Measurements from ENCODE around the gene LACC1. TPM values are rescaled to one million over a fixed set of nuclear protein-coding genes. Genes with fewer than 3 reads are reported as not detected.

The LACC1 gene
- total RNA-seq: 3.8 TPM

DNA sequence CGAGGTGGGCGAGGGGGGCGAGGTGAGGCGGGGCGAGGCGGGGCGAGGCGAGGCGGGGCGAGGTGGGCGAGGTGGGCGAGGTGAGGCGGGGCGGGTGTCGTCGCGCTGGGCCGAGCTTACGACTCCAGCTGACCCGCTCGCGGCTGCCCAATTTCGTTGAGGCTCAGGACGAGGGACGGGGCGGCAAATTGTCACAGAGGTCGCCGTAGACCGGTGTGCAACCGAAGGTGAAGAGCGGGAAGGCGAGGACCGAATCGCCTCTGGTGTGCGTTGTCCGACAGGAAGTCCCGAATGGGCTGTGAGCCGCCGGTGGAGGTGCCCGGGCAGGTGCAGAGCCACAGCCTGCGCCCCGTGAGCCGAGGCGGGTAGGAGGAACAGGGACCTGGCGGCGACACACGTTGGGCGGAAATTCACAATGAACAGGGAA is at the start of gene LACC1:
Gene LACC1, plus strand, starts transcription at position 150 of the 427 bp plus-strand sequence. CDS start 1,082 bp downstream, outside the sequence.
- Histone ChIP-seq H3K27me3 (ENCODE audit: insufficient read depth, low read length) (no peaks in the 10 kb centered on the region), H3K9me3 (ENCODE audit: low read depth, low read length) (no peaks in the 10 kb centered on the region), H3K4me3 (ENCODE audit: low read length) (peak within 1 kb of the TSS; percentile 56), H3K4me1 (ENCODE audit: insufficient read depth, low read length) (peaks cover 26% of the 10 kb centered on the region)

DNA sequence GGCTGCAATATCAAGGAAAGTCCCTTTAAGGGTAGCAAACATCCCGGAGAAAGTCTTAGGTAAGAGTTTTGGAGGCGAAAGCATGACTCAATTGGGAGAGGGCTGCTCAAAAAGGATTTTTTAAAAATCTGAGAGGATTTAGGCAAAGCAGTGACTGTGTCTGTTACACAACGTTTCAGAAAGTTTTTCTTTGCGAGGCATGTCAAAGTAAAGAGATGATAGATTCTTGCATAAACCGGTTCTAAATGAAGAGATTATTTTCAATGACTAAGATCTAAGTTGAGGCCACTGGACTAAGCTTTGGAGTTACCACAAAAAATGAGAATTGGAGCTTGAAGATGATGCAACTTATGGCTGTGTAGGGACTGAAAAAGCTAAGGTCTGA is 49.2 kb upstream of the LACC1 start:
- Histone ChIP-seq H3K27me3 (ENCODE audit: insufficient read depth, low read length) (no peaks in the 10 kb centered on the region), H3K4me3 (ENCODE audit: low read length) (no peak overlapping the region), H3K4me1 (ENCODE audit: insufficient read depth, low read length) (peaks cover 3% of the 10 kb centered on the region)

DNA sequence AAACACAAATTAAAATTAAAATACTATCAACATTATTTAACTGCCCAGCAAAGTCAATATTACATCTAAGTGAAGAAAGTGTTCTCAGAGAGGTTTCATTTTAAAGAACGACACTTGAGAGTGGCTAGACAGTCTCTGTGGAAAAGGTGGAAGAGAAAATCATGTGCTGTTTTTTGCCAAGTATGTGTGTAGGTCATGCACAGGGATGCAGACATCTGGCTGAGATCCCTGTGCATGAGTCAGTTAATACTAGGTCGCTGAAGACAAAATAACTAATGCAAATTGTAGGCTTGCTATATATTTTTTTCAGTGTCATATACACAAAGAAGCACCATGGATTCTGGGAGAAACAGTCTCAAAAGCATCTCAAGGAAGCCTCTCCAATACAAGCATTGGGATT is 48.6 kb upstream of the LACC1 start:
- peaks cover 3% of the 10 kb centered on the region for H3K4me1 ChIP-seq (ENCODE audit: insufficient read depth, low read length)

More for the DNA sequence above, 49.2 kb upstream of the LACC1 start:
- H3K9me3 ChIP-seq (ENCODE audit: low read depth, low read length): no peaks in the 10 kb centered on the region

DNA sequence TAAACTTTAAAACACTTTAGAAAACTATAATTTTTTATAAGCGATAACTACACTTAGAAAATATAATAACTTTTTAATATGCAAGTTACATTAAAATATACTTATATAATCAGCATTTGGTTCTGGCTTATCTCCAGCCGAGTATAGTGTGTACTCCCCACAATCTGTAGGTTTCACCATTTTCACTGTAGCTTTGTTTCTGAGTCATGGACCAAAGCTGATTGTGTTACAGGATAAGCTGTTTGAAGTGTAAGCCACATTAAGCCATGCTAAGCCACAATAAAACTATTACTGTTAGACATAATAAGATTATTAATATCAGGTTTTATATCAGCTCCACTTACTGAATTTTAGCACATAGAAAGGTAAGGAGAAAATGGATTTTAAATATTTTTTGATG is 44.0 kb upstream of the LACC1 start:
- Histone ChIP-seq H3K4me1 (ENCODE audit: insufficient read depth, low read length) (no peaks in the 10 kb centered on the region), H3K4me3 (ENCODE audit: low read length) (no peak overlapping the region), H3K9me3 (ENCODE audit: low read depth, low read length) (no peaks in the 10 kb centered on the region), H3K27me3 (ENCODE audit: insufficient read depth, low read length) (no peaks in the 10 kb centered on the region)

More for the DNA sequence above, 48.6 kb upstream of the LACC1 start:
- Histone ChIP-seq H3K27me3 (ENCODE audit: insufficient read depth, low read length) (no peaks in the 10 kb centered on the region), H3K4me3 (ENCODE audit: low read length) (no peak overlapping the region), H3K9me3 (ENCODE audit: low read depth, low read length) (no peaks in the 10 kb centered on the region)

DNA sequence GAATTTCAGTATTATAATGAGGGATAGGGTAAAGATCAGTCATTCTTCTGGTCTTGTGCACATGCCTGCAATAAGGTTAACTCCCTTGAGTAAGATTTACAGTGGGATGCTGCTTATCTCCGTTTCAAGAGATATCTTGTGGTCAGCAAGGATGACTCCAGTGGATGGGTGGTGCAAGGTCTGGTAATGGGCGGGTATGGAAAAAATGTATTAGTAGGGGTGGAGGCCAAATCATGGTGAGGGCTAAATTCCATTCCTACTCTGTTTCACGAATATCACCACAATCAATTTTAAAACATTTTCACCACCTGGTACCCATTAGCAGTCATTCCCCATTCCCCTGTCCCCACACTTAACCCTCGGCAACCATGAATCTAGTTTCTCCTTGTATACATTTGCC is 40.8 kb upstream of the LACC1 start:
- Histone ChIP-seq H3K4me3 (ENCODE audit: low read length) (no peak overlapping the region), H3K4me1 (ENCODE audit: insufficient read depth, low read length) (no peaks in the 10 kb centered on the region), H3K27me3 (ENCODE audit: insufficient read depth, low read length) (no peaks in the 10 kb centered on the region), H3K9me3 (ENCODE audit: low read depth, low read length) (no peaks in the 10 kb centered on the region)

DNA sequence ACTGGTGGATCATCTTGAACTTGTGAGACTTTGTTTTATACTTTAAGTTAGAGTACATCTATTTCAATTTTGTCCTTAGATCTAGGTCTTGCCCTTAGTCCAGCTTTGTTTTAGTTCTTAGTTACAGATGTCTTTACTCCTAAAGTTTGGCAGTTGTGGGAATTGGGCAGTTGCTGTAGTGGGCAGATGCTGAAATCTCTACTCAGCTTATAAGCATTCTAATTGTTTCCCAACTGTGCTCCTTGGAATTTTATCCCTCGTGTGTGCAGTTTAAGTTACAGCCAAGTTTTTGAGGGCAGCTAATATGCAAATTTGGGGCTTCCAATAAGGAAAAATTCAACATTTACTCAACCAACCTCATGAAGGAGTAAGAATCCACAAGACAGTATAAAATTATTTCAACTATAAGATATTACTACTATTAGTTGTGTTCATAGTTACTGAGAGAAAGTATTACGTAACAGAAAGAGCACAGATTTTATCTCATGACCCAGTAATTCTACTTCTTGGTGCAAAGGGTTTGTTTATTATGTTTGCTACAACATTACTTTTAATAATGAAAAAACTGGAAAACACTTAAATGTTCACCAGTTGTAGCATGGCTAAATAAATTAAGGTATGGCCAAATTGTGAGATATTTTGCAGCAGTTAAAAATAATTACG is 33.1 kb upstream of the LACC1 start:
- no peaks in the 10 kb centered on the region for H3K27me3 ChIP-seq (ENCODE audit: insufficient read depth, low read length)
- H3K4me3 ChIP-seq (ENCODE audit: low read length): no peak overlapping the region
- H3K9me3 ChIP-seq (ENCODE audit: low read depth, low read length): peaks cover 20% of the 10 kb centered on the region

DNA sequence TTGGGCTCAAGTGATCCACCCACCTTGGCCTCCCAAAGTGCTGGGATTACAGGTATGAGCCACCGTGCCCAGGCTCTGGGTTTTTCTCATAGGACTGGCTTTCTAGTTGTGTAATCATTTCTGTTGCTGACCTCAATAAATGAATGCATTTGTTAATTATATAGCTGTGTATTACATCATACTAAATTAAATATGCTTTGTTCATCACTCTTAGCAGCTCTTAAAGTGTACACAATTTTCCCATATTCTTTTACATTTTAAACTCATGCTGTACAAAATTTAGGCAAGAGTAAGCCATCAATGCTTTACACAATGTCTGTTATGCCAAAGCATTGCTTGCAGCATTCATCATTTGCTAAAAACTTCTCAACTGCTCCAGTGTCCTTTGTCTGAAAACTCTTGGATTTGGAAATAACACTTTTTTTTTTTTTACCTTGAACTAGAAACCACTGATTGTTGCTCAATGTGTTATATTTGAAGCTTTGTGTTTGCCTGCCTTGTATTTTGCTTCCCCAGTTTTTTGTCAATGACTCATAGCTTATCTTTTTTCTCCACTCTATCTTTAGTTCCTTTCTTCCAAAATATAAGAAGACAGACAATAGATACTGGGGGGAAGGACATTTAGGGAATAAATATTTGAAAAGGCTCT is 31.6 kb upstream of the LACC1 start:
- Histone ChIP-seq H3K4me1 (ENCODE audit: insufficient read depth, low read length) (peaks cover 8% of the 10 kb centered on the region), H3K27me3 (ENCODE audit: insufficient read depth, low read length) (no peaks in the 10 kb centered on the region), H3K4me3 (ENCODE audit: low read length) (no peak overlapping the region), H3K9me3 (ENCODE audit: low read depth, low read length) (peaks cover 35% of the 10 kb centered on the region)

More for the DNA sequence above, 33.1 kb upstream of the LACC1 start:
- H3K4me1 ChIP-seq (ENCODE audit: insufficient read depth, low read length): peaks cover 8% of the 10 kb centered on the region

DNA sequence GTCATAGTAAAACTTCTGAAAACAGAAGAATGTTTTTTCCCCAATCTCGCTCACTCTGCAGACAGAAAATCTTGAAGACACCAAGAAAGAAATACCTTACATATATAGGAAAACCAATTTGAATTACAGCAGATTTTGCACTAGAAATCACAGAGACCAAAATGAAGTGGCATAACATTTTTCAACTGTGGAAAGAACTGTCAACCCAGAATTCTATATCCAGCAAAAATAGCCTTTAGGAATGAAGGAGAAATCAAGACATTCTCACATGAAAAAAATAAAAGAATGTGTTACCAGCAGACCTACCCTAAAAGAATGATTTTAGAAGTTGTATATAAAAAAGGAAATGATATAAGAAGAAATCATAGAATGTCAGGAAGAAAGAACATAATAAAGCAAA is 28.8 kb upstream of the LACC1 start:
- Histone ChIP-seq H3K4me1 (ENCODE audit: insufficient read depth, low read length) (peaks cover 8% of the 10 kb centered on the region), H3K9me3 (ENCODE audit: low read depth, low read length) (peaks cover 53% of the 10 kb centered on the region), H3K4me3 (ENCODE audit: low read length) (no peak overlapping the region), H3K27me3 (ENCODE audit: insufficient read depth, low read length) (no peaks in the 10 kb centered on the region)

DNA sequence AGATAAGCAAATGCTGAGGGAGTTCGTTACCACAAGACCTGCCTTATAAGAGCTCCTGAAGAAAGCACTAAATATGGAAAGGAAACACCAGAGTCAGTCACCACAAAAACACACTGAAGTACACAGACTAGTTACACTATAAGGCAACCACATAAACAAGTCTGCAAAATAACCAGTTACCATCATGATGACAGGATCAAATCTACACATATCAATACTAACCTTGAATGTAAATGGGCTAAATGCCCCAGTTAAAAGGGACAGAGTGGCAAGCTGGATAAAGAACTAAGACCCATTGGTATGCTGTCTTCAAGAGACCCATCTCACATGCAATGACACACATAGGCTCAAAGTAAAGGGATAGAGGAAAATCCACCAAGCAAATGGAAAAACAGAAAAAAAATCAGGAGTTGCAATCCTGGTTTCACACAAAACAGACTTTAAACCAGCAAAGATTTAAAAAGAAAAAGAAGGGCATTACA is 26.7 kb upstream of the LACC1 start:
- H3K9me3 ChIP-seq (ENCODE audit: low read depth, low read length): peaks cover 53% of the 10 kb centered on the region
- no peak overlapping the region for H3K4me3 ChIP-seq (ENCODE audit: low read length)
- no peaks in the 10 kb centered on the region for H3K27me3 ChIP-seq (ENCODE audit: insufficient read depth, low read length)
- H3K4me1 ChIP-seq (ENCODE audit: insufficient read depth, low read length): peaks cover 4% of the 10 kb centered on the region

DNA sequence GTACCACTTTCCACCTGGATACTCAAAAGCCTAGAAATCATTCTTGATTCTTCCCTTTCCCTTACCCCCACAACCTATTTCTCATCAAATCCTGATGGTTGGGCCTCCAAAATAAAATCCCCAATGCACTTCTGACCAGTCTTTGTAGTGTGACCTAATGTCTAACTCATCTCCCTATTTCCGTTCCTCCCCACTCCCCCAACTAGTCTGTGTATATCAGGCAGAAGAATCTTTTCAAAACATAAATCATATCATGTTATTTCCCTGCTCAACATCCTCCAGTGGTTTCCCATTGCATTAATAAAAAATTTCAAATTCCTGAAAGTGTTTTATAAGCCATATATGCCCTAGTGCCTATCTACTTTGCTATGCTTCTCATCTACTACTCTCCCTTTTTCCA is 17.8 kb upstream of the LACC1 start:
- Histone ChIP-seq H3K4me1 (ENCODE audit: insufficient read depth, low read length) (no peaks in the 10 kb centered on the region), H3K9me3 (ENCODE audit: low read depth, low read length) (no peaks in the 10 kb centered on the region), H3K4me3 (ENCODE audit: low read length) (no peak overlapping the region), H3K27me3 (ENCODE audit: insufficient read depth, low read length) (no peaks in the 10 kb centered on the region)

DNA sequence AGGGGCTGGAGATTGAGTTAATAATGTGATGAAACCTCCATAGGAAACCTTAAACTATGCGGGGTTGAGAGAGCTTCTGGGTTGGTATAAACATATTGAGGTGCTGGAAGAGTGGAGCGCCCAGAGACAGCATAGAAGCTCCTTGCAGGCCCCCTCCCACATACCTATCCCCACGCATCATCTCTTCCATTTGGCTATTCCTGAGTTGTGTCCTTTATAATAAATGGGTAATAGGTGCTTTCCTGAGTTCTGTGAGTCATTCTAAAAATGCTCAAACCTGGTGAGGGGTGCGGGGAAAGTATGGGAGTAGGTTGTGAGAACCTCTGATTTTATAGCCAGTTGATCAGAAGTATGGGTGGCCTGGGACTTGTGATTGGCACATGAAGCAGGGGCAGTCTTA is 14.8 kb upstream of the LACC1 start:
- Histone ChIP-seq H3K4me3 (ENCODE audit: low read length) (no peak overlapping the region), H3K9me3 (ENCODE audit: low read depth, low read length) (no peaks in the 10 kb centered on the region), H3K4me1 (ENCODE audit: insufficient read depth, low read length) (no peaks in the 10 kb centered on the region), H3K27me3 (ENCODE audit: insufficient read depth, low read length) (no peaks in the 10 kb centered on the region)

DNA sequence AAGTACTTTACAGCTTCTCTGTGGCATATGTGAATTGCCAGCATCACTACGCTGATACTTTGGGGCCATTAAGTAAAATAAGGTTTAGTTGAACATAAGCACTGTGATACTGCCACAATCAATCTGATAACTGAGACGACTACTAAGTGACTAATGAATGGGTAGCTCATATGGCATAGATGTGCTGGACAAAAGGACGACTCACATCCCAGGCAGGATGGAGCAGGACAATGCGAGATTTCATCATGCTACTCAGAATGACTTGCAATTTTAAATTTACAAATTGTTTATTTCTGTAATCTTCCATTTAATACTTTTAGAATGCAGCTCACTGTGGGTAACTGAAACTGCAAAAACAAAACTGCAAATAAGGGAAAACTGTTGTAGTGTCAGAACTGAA is 13.8 kb upstream of the LACC1 start:
- Histone ChIP-seq H3K27me3 (ENCODE audit: insufficient read depth, low read length) (no peaks in the 10 kb centered on the region), H3K4me3 (ENCODE audit: low read length) (no peak overlapping the region), H3K9me3 (ENCODE audit: low read depth, low read length) (no peaks in the 10 kb centered on the region), H3K4me1 (ENCODE audit: insufficient read depth, low read length) (no peaks in the 10 kb centered on the region)

DNA sequence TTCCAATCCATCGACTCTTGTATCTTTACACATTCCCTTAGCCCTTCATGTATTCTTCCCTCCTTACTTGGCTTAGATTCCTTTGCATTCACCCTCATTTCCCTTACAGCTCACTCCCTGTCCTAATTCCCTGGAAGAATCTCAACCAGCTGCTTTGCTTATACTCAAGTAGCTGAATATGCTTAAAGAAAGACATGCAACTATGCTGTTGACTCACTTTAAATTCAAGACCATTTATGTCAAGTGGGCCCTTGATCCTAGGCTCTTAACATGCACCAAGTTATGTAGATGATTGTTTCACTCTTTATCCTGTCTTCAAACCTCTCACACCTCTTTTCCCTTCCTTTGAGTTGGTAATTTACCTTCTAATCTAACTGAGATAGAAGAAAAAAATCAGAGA is 7.5 kb upstream of the LACC1 start:
- no peaks in the 10 kb centered on the region for H3K9me3 ChIP-seq (ENCODE audit: low read depth, low read length)
- H3K27me3 ChIP-seq (ENCODE audit: insufficient read depth, low read length): no peaks in the 10 kb centered on the region
- no peak overlapping the region for H3K4me3 ChIP-seq (ENCODE audit: low read length)
- H3K4me1 ChIP-seq (ENCODE audit: insufficient read depth, low read length): no peaks in the 10 kb centered on the region

DNA sequence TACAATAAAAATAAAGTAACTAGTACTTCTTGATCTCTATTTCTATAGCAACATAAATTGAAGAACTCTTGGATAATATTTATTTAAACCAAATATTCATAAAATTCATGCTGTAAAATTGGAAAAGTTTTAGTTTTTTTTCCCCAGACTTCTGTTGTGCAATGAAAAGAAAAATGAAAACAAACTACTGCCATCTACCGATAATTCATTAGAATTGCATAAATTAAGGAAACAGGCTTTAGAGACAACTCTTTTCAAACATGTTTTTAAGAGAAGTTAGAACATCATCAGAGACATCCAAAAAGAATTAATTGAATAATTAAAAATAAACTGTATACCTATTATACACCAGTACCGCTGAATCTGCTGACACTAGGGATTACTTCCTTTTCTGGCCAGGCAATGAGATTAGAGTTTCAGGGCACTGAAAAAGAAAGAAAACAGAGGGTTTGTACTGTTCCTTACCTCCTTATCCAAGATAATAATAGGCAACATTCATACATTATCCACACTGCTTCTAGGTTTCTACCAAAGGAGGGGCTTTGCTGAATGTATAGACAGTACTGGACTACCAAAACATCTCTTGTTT is 5.1 kb upstream of the LACC1 start:
- H3K9me3 ChIP-seq (ENCODE audit: low read depth, low read length): no peaks in the 10 kb centered on the region
- H3K4me3 ChIP-seq (ENCODE audit: low read length): no peak overlapping the region
- H3K4me1 ChIP-seq (ENCODE audit: insufficient read depth, low read length): peaks cover 17% of the 10 kb centered on the region
- H3K27me3 ChIP-seq (ENCODE audit: insufficient read depth, low read length): no peaks in the 10 kb centered on the region

DNA sequence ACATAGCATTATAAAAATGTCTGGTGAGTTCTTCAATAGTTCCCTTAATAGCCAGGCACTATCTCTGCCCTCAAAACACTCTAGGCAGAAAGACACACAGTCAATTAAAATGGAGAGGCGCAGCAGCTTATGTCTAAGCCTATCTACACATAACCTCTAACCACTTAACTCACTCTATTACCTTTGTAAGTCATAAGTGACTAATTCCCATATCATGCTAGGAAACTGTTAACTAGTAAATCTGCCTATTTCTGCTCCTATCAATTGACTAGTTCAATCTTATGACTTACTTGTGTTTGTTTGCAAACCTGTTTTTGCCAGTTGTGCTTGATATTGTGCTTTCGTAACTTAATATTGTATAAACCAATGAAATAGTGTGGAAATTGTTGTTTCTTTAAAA is 3.3 kb upstream of the LACC1 start:
- Histone ChIP-seq H3K27me3 (ENCODE audit: insufficient read depth, low read length) (no peaks in the 10 kb centered on the region), H3K9me3 (ENCODE audit: low read depth, low read length) (no peaks in the 10 kb centered on the region), H3K4me1 (ENCODE audit: insufficient read depth, low read length) (peaks cover 26% of the 10 kb centered on the region), H3K4me3 (ENCODE audit: low read length) (no peak overlapping the region)
